Fibroblast of skin of left biceps (primary cell): ENCODE results near the gene C8A.

Source experiments
- DNase-seq, 2 experiments: peaks; one replicate each; pipeline ENCODE4 v3.0.0-alpha.2; 2013; ENCODE audit warnings: low read depth in 2 of 2

Gene C8A

GRCh38 chr1:56965916-56966697 is 111.5 kb downstream of the C8A start, which contains the start of gene C8B:
Gene C8B (minus strand): TSS chr1:56966015. CDS start chr1:56965948, 67 bp downstream.
- DNase-seq = no peak

- DNase-seq = no peak
These were observed 112.1 kb downstream of the C8A start for GRCh38 chr1:56966698-56966999.

GRCh38 chr1:56967355-56967754 is 112.8 kb downstream of the C8A start:
- DNase-seq = no peak
